WERI-Rb-1 (cell line): ENCODE results near the gene EYS.
"Not testable (repeated sequence)": the region's sequence is repeated elsewhere in the genome, so short reads cannot be mapped to it uniquely, and the experiment has no call there.

Source experiments
- DNase-seq: peaks from one replicate; pipeline ENCODE4 v3.0.0-alpha.2; 2020
- H3K27ac ChIP-seq: fragments of 250-450 bp; sonication (Bioruptor Pico); 2 replicates; pipeline ENCODE4 v1.5.1; 2020; ENCODE audit warnings: mild to moderate bottlenecking, moderate library complexity
- H3K27me3 ChIP-seq: fragments of 250-450 bp; sonication (Bioruptor Pico); 2 replicates; pipeline ENCODE4 v1.5.1; 2021; ENCODE audit warnings: mild to moderate bottlenecking, low read depth, moderate library complexity; ENCODE audit not compliant: insufficient read depth, severe bottlenecking
- H3K36me3 ChIP-seq: fragments of 250-450 bp; sonication (Bioruptor Pico); 2 replicates; pipeline ENCODE4 v1.5.1; 2020; ENCODE audit warnings: mild to moderate bottlenecking, moderate library complexity
- H3K4me3 ChIP-seq: 2 replicates; pipeline ENCODE4 v1.5.1; 2011; ENCODE audit warnings: low read depth, mild to moderate bottlenecking, control low read depth, low read length
- H3K9me3 ChIP-seq: fragments of 250-450 bp; sonication (Bioruptor Pico); 2 replicates; pipeline ENCODE4 v1.5.1; 2021; ENCODE audit warnings: mild to moderate bottlenecking, moderate library complexity; ENCODE audit not compliant: severe bottlenecking
- TF ChIP-seq, protein P1 (sequence below): IDR thresholded peaks from 2 replicates; pipeline ENCODE4 v1.5.1; 2011; ENCODE audit warnings: low read depth, mild to moderate bottlenecking, control low read depth, inconsistent platforms, low read length

The EYS gene

DNA sequence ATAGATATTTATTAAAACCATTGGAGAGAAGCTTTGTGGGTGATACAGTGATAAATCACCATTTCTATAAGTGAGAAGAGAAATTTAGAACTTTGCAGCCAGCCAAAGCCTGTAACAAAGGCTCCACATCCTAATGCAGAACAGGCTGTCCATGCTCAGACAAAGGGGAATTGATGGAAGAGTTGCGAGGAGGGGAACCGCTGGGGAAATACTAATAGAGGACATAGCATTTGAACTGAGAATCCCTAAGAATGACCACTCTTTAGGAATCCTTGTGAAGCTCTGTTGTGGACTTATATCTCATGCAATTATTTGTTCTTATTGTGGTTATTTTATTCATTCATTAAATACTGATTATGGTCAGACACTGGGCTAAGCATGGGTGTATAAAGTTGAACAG lies 1903.7 kb downstream of the EYS start:
- no peak for DNase-seq
- Histone ChIP-seq H3K4me3 (no peak overlapping the region), H3K27me3 (no peaks in the 10 kb centered on the region), H3K27ac (no peak overlapping the region), H3K9me3 (no peaks in the 10 kb centered on the region), H3K36me3 (no peaks in the 10 kb centered on the region)
- TF ChIP-seq, protein P1, sequence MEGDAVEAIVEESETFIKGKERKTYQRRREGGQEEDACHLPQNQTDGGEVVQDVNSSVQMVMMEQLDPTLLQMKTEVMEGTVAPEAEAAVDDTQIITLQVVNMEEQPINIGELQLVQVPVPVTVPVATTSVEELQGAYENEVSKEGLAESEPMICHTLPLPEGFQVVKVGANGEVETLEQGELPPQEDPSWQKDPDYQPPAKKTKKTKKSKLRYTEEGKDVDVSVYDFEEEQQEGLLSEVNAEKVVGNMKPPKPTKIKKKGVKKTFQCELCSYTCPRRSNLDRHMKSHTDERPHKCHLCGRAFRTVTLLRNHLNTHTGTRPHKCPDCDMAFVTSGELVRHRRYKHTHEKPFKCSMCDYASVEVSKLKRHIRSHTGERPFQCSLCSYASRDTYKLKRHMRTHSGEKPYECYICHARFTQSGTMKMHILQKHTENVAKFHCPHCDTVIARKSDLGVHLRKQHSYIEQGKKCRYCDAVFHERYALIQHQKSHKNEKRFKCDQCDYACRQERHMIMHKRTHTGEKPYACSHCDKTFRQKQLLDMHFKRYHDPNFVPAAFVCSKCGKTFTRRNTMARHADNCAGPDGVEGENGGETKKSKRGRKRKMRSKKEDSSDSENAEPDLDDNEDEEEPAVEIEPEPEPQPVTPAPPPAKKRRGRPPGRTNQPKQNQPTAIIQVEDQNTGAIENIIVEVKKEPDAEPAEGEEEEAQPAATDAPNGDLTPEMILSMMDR: no peak

DNA sequence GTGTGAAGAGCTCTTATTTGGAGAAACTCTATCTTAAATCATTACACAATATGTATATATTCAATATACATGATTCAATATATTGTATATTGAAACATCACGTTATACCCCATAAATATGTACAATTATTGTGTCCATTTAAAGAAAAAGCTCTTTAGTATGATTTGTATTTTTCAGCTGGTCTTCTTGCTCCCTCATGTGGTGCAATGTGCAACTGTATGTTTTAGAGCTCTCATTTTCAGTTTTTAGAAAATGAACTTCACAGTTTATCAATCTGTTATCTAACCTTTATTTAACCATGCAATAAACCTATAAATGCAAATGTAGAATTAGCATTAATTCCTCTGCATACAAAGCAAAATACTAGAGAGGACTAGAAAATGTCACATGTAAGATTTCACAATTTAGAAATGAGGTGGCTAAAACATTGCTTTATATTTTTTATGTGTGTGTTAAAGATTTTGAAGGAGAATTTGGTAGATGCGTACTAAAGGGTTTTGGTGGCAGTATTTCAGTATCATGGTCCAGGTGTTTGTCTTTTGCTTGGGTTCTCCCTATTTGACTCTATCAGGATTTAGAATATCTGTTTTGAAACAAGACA lies 1904.3 kb downstream of the EYS start:
- Histone ChIP-seq H3K4me3 (no peak overlapping the region), H3K27ac (no peak overlapping the region), H3K36me3 (no peaks in the 10 kb centered on the region), H3K27me3 (no peaks in the 10 kb centered on the region), H3K9me3 (no peaks in the 10 kb centered on the region)
- no peak for DNase-seq
- TF ChIP-seq, protein P1: peak; percentile 33; the same call in 1 of the 2 replicates

DNA sequence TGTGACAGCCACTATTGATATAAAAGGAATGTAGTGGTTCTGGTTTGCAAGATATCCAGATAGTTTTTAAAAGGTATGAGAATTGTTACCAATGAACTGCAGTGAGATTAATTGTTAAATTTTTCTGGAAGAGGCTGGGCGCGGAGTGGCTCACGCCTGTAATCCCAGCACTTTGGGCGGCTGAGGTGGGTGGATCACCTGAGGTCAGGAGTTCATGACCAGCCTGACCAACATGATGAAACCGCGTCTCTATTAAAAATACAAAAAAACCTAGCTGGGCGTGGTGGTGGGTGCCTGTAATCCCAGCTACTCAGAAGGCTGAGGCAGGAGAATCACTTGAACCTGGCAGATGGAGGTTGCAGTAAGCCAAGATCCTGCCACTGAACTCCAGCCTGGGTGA lies 1906.6 kb downstream of the EYS start:
- H3K4me3 ChIP-seq, H3K27me3 ChIP-seq, H3K27ac ChIP-seq, H3K36me3 ChIP-seq, H3K9me3 ChIP-seq, DNase-seq: not testable (repeated sequence)

DNA sequence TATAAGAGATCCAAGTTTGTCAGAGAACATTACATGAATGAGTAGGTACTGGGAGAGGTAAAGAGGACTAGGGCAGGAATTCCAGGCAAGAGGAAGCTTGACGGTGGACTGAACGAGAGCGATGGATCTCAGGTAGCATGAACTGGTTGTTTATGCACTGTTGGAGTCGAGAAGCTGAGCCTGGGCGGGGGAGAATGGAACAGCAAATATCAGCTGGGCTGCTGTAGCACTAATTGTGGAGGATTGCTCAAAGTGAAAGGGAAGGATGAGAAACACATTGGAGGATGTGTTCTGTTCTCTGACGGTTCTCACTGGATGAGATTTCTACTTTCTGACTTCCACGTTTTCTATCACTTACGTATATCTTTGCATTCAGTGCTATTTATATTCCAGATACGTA lies 1907.2 kb downstream of the EYS start:
- TF ChIP-seq, protein P1: no peak
- H3K36me3 ChIP-seq: no peaks in the 10 kb centered on the region
- no peaks in the 10 kb centered on the region for H3K9me3 ChIP-seq
- H3K27me3 ChIP-seq: no peaks in the 10 kb centered on the region
- no peak overlapping the region for H3K4me3 ChIP-seq
- DNase-seq: no peak
- no peak overlapping the region for H3K27ac ChIP-seq

DNA sequence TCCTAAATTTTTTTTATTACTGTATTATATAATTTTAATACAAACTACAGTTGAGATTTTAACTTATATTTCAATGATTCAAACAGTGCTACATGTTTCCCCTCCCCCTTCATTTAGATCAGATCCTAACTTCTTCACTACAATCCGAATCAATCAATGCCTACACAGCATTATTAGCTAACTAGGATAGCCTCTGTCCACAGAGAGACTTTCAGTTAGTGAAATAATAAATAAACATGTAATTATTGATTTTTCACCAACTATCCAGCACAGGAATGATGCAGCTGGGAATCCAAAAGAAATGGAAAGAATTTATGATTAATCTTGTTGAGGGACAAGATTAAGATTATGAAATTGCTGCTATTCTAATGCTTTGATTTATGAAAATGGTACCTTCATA lies 1907.7 kb downstream of the EYS start:
- Histone ChIP-seq H3K4me3 (no peak overlapping the region), H3K9me3 (no peaks in the 10 kb centered on the region)
- TF ChIP-seq, protein P1: no peak

DNA sequence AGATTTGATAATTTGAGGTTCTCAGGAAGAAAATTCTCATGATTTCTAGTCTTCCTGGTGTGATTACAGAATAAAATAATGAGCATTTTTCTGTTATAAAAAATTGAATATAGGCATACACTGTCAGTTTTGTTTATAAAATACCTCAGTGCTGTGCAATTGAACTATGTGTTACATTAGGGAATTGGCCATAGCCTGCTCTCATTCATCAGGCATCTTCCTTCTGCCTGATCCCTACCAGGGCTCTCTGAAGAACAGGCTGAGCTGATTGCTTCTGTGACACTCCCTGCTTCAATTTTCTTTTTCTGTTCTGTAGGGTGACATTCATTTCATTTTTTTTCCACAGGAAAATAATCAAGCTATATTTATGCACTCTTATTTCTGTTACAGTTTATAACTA lies 1908.6 kb downstream of the EYS start:
- H3K36me3 ChIP-seq: no peaks in the 10 kb centered on the region
- no peak for DNase-seq
- no peaks in the 10 kb centered on the region for H3K27me3 ChIP-seq
- no peaks in the 10 kb centered on the region for H3K9me3 ChIP-seq
- H3K27ac ChIP-seq: no peak overlapping the region
- no peak overlapping the region for H3K4me3 ChIP-seq
- TF ChIP-seq, protein P1: no peak

More for the DNA sequence above, 1907.7 kb downstream of the EYS start:
- Histone ChIP-seq H3K27me3 (no peaks in the 10 kb centered on the region), H3K36me3 (no peaks in the 10 kb centered on the region), H3K27ac (no peak overlapping the region)
- no peak for DNase-seq
